Measurements from ENCODE around the gene TPST2. TPM values are rescaled to one million over a fixed set of nuclear protein-coding genes. Genes with fewer than 3 reads are reported as not detected.

TPST2 gene
- total and polyA plus RNA-seq, 10 of the 15 experiments (the other 5 are each of a cell fraction or from before 2014, with no cell fraction given): 6.3 to 33.7 (median 28.4) TPM

- Histone ChIP-seq H3K4me2 (ENCODE audit: control insufficient read depth, insufficient read depth) (no peak overlapping the region), H3K4me3 (no peak overlapping the region), H3K36me3 (ENCODE audit: control insufficient read depth in 2 of 2, insufficient read depth in 2 of 2, low read length in 1 of 2) (no peaks in the 10 kb centered on the region; a peak in 3 of 4 replicates), H4K20me1 (ENCODE audit: control insufficient read depth, insufficient read depth) (no peaks in the 10 kb centered on the region), H3K9ac (ENCODE audit: control insufficient read depth, insufficient read depth, low read length) (no peak overlapping the region), H3K27ac (ENCODE audit: control insufficient read depth, insufficient read depth) (no peak overlapping the region), H3K79me2 (ENCODE audit: control insufficient read depth, insufficient read depth, low read length) (no peaks in the 10 kb centered on the region; the same call in none of the 2 replicates), H3K4me1 (ENCODE audit: control insufficient read depth, insufficient read depth, low read length) (no peaks in the 10 kb centered on the region), H3K27me3 (replicated peaks in 1 of 2; ENCODE audit: control insufficient read depth in 2 of 2, insufficient read depth in 2 of 2, low read length in 1 of 2) (no peaks in the 10 kb centered on the region), H3K9me3 (replicated peaks; ENCODE audit: control insufficient read depth, insufficient read depth, low read length) (no peaks in the 10 kb centered on the region), H2AFZ (ENCODE audit: control insufficient read depth, low read depth, low read length) (no peak overlapping the region)
- BruUV-seq (replicated peaks): no TSS peak
- no peak for ATAC-seq
- intact Hi-C loops (cut with micrococcal nuclease; ENCODE audit: unreplicated experiment) (no loop called here), in situ Hi-C loops (cut with MboI) (no loop called here)
- DNase-seq (ENCODE audit: low read depth, low spot score): no peak
- CTCF ChIA-PET: no interaction called here
- POLR2A ChIA-PET: no interaction called here
- no peak for FAIRE-seq
- TF ChIP-seq HCFC1 (IDR thresholded peaks at IDR 0.05; ENCODE audit: low read length) (no peak), PML (IDR thresholded peaks at IDR 0.05; ENCODE audit: low read length) (no peak), BCL11A (IDR thresholded peaks at IDR 0.05; ENCODE audit: low read depth, low read length) (no peak), EGR1 (IDR thresholded peaks at IDR 0.05; ENCODE audit: borderline replicate concordance in 1 of 2, low read depth in 2 of 2, low read length in 2 of 2) (no peak), MAX (IDR thresholded peaks at IDR 0.05; ENCODE audit: low read depth, low read length) (no peak), ATF2 (IDR thresholded peaks at IDR 0.05; ENCODE audit: low read length) (no peak), MEF2B (IDR thresholded peaks at IDR 0.05; ENCODE audit: partially characterized antibody, poor library complexity, severe bottlenecking) (no peak), JUND (IDR thresholded peaks at IDR 0.05; ENCODE audit: low read depth, low read length) (no peak)
- RAD21 ChIA-PET (ENCODE audit: unreplicated experiment): no interaction called here
- SMC1A ChIA-PET (ENCODE audit: uncharacterized antibody, unreplicated experiment): interaction anchor here (0.6 to 1.1 kb wide), 2 partner anchors 9 to 25 kb away, joined by 3 read pairs; no protein-coding TSS in a partner anchor
- 68% methylated on average over 7 of the region's 7 CpGs for WGBS (ENCODE audit: insufficient coverage, insufficient replicate concordance, low lambda C conversion rate, missing lambda C conversion rate)
Measured at GRCh38 chr22:26553056-26553752, 36.7 kb downstream of the TPST2 start.
